GM18861 (cell line): ENCODE measurements around the gene CEACAM5.

ENCODE experiments used
- ATAC-seq: cut with Tn5 transposase; IDR thresholded peaks from one replicate; pipeline ENCODE4 v1.9.1; 2021; ENCODE audit not compliant: unreplicated experiment

The CEACAM5 gene

DNA sequence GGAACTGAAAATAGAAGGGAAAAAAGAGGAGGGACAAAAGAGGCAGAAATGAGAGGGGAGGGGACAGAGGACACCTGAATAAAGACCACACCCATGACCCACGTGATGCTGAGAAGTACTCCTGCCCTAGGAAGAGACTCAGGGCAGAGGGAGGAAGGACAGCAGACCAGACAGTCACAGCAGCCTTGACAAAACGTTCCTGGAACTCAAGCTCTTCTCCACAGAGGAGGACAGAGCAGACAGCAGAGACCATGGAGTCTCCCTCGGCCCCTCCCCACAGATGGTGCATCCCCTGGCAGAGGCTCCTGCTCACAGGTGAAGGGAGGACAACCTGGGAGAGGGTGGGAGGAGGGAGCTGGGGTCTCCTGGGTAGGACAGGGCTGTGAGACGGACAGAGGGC, at the start of gene CEACAM5:
TSS of gene CEACAM5 (plus strand) at position 146 of the 400 bp plus-strand sequence. CDS start at position 252, 106 bp downstream.
- ATAC-seq: no peak

DNA sequence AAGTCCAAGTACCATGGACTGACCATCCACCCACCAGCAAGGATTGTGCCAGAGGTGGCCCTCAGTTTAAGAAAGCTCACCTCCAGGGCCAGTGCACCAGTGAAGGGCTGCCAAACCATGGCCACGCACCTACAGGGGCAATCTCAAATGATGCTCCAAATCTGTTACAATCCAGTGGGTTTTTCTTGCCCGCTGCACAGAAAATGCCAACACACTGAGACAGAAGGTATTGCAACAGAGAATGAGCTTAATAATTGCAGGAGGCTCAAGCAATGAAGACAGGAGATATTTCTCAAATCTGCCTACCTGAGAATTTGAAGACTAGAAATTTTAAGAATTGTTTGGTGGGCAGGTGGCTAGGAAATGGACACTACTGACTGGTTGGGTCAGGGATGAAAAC, 42.4 kb upstream of the CEACAM5 start:
- no peak for ATAC-seq

DNA sequence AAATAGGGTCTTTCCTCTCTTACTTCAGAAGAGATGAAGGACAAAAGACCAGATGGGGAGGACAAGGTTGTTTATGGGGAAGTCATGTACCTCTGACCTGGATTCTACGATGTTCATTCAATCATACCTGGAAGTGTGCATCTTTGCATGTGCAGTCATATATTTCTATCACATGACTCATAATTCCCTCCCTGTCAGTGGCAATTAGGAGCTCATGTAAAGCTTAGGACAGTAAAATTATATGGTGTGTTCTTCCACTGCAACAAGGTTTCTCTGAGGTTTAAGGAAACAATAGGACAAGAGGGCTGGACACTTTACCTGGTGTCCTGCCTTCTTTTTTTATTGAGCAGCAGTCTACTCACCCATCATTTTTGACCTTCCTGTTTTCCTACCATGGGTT, 40.1 kb upstream of the CEACAM5 start:
- no peak for ATAC-seq

DNA sequence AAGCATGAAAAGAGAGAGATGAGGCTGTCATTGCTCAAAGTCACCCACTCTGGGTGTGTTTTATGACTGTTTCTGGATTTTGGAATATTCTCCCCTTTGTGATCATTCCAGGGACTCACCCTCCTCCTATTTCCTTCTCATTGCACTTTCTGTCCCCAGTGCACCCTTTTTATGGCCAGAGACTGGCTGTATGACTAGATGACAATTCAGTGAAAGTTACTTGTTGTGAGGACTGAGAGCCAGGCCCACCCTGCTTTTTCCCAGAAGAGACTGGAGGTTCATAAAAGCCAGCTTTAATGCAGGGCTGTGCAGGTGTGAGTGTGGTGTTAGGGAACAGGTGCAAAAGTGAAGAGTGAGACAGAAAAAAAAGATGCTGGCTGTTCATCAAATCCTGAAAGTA, 37.7 kb upstream of the CEACAM5 start:
- no peak for ATAC-seq

DNA sequence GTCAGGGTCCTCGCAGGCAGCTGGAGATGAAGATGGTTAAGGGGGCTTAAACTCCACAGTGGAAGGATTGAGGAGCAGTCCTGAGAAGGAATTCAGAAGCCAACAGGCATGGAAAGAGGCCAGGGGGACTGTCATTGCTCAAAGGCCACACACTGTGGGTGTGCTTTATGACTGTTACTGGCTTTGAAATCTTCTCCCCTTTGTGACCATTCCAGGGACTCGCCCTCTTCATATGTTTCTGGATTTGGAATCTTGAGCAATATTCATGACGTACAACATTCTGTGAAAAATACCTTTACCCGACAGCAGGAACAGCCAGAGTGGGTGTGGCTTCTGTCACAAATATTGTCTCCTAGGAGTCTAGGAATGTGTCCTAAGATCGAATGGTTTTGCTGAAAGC, 36.9 kb upstream of the CEACAM5 start:
- ATAC-seq: no peak

DNA sequence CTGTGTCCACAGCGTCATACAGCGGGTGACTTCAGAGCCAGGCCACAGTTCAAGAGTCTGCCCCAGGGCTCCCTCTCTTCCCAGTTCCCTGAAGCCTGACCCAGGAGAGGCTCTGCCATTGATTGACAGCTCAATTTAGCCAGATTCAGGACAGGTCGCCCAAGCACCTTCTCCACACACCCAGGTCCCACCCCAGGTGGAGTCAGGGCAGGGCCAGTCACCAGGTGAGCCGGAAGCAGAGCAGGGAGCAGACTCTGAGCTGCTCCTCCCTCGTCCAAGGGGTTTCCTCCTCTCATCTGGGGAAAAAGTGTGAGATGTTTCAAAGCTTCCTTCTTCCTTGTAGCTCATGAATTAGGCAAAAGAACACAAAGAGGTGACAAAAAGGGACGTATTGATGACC, 26.0 kb upstream of the CEACAM5 start:
- ATAC-seq: no peak

DNA sequence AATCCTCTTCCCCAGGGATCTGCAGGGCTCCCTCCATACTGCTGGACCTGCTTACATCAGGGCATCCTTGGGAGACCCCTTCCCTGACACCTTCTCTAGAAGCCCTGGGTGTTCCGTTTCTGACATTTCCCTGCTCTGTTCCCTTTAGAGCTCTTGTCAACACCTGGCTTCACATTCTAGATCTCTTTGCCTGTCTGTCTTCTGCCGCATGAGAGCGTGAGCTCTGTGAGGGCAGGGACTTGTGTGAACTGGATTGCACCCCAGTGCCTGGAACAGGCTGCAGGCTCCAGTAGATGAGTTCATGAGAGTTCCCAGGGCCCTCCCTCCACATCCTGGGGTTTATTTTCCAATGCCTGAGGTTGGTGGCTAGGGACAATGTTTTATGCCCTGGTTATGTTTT, 21.0 kb upstream of the CEACAM5 start:
- no peak for ATAC-seq

DNA sequence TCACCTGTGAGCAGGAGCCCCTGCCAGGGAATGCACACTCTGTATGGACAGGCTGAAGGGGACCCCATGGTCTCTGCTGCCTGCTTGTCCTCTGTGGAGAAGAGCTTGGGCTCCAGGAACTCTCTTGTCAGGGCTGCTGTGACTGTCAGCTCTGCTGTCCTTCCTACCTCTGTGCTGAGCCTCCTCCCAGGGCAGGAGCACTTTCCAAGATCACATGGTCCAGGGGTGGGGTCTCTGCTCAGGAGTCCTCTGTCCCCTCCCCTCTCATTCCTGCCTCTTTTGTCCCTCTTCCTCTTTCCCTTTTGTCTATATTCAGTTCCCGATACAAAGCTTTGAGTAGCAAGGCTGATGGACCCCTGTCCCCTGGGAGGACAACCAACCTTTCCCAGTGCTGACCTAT, 20.3 kb upstream of the CEACAM5 start, which contains the start of gene CEACAM7:
TSS of gene CEACAM7 (minus strand) at position 173 of the 400 bp plus-strand sequence. CDS start at position 68, 105 bp downstream.
- ATAC-seq: no peak

DNA sequence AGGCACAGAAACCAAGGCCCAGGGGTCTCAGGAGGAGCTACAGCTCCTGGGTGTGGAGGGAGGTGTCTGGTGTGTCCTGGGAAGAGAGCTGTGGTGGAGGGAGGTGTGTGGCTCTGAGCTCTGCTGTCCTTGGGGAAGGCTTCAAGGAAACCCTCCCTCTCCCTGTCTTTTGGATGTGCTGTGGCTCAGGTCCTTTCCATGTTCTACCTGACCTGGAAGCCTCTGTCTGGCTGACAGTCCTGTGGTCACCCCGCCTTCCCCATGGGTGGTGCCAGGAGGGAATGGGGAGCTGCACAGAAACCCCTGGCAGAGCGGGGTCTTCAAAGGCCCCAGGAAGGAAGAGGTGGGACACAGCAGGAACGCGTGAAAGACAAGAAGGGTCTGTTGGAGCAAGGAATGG, 19.7 kb upstream of the CEACAM5 start:
- ATAC-seq: no peak

DNA sequence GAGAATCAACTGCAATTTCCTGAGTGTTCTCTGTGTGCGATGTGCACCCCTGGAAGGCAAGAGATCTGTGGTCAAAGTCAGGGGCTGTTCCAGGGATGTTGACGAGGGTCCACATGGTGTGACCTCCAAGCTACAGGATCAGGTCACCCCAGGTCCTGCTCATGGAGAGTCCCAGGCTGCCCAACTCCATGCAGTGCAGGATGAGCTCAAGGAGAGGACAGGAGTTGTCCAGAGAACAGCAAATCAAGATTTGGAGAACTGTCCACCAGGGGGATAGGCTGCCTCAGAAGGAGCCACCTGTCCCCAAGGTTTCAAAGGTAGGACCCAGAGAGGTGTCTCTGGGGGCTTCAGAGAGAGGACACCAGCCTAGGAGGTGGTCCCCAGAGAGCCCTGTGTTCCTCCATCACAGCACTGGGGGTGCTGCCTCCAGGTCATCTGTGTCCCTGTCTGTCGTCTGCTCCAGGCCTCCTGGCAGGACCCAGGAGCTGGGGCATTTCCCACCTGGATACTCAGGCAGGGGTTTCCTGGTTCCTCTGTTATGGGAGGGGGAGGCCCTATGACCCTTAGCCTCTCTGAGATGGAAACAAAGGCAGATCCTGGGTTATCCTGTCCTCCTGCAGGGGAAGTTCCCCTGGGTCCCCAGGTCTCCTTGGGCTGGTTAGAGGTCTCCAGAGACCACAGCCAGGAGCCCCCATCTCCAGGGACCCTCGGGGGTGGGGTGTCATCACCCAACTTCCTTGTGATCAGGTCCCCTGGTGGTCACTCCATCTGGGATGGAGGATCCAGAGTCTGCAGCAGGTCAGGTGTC, 18.2 kb upstream of the CEACAM5 start:
- no peak for ATAC-seq

DNA sequence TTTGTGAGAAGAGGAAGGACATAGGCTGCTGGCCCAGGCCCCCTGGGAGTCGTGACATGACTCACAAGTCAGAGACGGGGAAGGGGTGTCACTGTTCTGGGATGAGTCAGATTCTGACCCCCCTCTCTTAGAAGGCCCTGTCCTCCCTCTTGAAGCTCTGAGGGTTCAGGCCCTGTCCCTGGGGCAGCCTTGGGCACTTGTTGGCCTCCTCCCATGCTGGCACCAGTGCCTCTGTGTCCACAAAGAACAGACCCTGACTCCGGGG, 17.7 kb upstream of the CEACAM5 start:
- no peak for ATAC-seq

DNA sequence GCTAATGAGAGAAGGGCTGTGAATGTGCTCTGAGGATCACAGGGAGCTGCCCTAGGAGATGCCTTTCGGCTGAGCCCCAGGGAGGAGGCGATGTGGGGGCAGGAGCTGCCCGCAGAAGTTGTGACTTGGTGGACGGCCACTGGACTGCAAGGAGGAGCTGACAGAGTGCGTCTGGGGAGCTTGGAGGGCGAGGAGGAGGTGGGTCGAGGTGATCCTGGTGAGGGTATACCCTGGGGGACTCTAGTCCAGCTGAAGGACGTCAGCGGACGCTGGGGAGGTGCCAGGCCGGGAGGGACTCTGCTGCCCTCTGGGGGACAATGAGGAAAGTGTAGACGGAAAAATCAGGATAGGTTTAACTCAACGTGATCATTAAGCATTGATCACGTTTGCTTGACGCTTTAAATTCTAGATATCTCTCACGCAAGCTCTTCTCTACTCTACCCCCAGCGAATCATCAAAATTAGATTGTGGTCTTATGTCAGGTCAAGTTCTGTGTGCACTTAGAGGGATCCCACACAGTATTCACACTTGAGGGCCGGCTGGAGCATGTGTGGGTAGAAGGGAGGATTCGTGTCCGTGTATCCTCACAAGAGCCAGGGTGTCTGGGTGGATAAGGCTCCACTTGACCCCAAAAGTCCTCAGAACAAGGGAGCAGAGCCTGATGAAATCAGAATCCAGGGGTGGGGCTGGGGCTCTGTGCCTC, 17.0 kb upstream of the CEACAM5 start:
- no peak for ATAC-seq

DNA sequence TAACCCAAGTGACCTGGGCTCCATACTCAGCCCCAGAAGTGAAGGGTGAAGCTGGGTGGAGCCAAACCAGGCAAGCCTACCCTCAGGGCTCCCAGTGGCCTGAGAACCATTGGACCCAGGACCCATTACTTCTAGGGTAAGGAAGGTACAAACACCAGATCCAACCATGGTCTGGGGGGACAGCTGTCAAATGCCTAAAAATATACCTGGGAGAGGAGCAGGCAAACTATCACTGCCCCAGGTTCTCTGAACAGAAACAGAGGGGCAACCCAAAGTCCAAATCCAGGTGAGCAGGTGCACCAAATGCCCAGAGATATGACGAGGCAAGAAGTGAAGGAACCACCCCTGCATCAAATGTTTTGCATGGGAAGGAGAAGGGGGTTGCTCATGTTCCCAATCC, 14.2 kb upstream of the CEACAM5 start:
- no peak for ATAC-seq

DNA sequence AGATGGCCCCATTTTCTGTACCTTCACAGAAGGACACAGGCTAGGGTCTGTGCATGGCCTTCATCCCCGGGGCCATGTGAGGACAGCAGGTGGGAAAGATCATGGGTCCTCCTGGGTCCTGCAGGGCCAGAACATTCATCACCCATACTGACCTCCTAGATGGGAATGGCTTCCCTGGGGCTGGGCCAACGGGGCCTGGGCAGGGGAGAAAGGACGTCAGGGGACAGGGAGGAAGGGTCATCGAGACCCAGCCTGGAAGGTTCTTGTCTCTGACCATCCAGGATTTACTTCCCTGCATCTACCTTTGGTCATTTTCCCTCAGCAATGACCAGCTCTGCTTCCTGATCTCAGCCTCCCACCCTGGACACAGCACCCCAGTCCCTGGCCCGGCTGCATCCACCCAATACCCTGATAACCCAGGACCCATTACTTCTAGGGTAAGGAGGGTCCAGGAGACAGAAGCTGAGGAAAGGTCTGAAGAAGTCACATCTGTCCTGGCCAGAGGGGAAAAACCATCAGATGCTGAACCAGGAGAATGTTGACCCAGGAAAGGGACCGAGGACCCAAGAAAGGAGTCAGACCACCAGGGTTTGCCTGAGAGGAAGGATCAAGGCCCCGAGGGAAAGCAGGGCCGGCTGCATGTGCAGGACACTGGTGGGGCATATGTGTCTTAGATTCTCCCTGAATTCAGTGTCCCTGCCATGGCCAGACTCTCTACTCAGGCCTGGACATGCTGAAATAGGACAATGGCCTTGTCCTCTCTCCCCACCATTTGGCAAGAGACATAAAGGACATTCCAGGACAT, 13.4 kb upstream of the CEACAM5 start:
- no peak for ATAC-seq

DNA sequence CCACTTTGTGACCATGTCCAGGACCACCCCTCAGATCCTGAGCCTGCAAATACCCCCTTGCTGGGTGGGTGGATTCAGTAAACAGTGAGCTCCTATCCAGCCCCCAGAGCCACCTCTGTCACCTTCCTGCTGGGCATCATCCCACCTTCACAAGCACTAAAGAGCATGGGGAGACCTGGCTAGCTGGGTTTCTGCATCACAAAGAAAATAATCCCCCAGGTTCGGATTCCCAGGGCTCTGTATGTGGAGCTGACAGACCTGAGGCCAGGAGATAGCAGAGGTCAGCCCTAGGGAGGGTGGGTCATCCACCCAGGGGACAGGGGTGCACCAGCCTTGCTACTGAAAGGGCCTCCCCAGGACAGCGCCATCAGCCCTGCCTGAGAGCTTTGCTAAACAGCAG, 12.7 kb upstream of the CEACAM5 start:
- no peak for ATAC-seq

DNA sequence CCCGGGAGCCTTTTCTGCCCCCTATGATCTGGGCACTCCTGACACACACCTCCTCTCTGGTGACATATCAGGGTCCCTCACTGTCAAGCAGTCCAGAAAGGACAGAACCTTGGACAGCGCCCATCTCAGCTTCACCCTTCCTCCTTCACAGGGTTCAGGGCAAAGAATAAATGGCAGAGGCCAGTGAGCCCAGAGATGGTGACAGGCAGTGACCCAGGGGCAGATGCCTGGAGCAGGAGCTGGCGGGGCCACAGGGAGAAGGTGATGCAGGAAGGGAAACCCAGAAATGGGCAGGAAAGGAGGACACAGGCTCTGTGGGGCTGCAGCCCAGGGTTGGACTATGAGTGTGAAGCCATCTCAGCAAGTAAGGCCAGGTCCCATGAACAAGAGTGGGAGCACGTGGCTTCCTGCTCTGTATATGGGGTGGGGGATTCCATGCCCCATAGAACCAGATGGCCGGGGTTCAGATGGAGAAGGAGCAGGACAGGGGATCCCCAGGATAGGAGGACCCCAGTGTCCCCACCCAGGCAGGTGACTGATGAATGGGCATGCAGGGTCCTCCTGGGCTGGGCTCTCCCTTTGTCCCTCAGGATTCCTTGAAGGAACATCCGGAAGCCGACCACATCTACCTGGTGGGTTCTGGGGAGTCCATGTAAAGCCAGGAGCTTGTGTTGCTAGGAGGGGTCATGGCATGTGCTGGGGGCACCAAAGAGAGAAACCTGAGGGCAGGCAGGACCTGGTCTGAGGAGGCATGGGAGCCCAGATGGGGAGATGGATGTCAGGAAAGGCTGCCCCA, 11.8 kb upstream of the CEACAM5 start:
- ATAC-seq: no peak

DNA sequence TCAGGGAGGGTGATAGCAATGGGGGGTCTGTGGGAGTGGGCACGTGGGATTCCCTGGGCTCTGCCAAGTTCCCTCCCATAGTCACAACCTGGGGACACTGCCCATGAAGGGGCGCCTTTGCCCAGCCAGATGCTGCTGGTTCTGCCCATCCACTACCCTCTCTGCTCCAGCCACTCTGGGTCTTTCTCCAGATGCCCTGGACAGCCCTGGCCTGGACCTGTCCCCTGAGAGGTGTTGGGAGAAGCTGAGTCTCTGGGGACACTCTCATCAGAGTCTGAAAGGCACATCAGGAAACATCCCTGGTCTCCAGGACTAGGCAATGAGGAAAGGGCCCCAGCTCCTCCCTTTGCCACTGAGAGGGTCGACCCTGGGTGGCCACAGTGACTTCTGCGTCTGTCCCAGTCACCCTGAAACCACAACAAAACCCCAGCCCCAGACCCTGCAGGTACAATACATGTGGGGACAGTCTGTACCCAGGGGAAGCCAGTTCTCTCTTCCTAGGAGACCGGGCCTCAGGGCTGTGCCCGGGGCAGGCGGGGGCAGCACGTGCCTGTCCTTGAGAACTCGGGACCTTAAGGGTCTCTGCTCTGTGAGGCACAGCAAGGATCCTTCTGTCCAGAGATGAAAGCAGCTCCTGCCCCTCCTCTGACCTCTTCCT, 11.1 kb upstream of the CEACAM5 start:
- no peak for ATAC-seq

DNA sequence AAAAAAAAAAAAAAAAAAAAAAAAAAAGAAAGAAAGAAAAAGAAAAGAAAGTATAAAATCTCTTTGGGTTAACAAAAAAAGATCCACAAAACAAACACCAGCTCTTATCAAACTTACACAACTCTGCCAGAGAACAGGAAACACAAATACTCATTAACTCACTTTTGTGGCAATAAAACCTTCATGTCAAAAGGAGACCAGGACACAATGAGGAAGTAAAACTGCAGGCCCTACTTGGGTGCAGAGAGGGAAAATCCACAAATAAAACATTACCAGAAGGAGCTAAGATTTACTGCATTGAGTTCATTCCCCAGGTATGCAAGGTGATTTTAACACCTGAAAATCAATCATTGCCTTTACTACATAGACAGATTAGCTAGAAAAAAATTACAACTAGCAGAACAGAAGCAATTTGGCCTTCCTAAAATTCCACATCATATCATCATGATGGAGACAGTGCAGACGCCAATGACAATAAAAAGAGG, 9.6 kb upstream of the CEACAM5 start:
- no peak for ATAC-seq

DNA sequence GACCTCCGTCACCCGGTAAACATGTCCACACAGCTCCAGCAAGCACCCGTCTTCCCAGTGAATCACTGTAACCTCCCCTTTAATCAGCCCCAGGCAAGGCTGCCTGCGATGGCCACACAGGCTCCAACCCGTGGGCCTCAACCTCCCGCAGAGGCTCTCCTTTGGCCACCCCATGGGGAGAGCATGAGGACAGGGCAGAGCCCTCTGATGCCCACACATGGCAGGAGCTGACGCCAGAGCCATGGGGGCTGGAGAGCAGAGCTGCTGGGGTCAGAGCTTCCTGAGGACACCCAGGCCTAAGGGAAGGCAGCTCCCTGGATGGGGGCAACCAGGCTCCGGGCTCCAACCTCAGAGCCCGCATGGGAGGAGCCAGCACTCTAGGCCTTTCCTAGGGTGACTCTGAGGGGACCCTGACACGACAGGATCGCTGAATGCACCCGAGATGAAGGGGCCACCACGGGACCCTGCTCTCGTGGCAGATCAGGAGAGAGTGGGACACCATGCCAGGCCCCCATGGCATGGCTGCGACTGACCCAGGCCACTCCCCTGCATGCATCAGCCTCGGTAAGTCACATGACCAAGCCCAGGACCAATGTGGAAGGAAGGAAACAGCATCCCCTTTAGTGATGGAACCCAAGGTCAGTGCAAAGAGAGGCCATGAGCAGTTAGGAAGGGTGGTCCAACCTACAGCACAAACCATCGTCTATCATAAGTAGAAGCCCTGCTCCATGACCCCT, 9.0 kb upstream of the CEACAM5 start:
- ATAC-seq: no peak

DNA sequence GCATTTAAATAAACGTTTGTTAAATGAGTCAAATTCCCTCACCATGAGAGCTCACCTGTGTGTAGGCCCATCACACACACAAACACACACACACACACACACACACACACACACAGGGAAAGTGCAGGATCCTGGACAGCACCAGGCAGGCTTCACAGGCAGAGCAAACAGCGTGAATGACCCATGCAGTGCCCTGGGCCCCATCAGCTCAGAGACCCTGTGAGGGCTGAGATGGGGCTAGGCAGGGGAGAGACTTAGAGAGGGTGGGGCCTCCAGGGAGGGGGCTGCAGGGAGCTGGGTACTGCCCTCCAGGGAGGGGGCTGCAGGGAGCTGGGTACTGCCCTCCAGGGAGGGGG, 8.5 kb upstream of the CEACAM5 start:
- no peak for ATAC-seq
